ENCODE data around the gene SMG7. TPM values are rescaled to one million over a fixed set of nuclear protein-coding genes. Genes with fewer than 3 reads are reported as not detected.

SMG7 gene
- total RNA-seq, 1 experiment from 2014 or later = 21.0 TPM

DNA sequence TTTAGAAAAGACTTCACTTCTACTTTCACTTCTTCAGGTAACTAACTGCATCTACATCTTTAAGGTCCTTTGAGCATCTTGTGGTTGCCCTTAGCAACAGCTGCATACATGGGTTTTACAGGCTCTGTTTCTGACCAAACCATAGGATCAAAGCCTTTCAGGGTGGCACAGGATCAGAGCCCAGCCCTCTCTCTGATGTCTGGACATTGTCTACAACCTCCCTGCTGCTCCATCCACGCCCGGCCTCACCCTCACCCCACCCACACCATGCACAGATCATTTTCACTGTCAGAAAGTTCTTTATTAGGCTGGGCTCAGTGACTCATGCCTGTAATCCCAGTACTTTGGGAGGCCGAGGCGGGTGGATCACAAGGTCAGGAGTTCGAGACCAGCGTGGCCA, 112.7 kb downstream of the SMG7 start:
- Histone ChIP-seq H3K27ac (no peak overlapping the region), H3K36me3 (no peaks in the 10 kb centered on the region), H3K9me3 (replicated peaks) (no peaks in the 10 kb centered on the region), H3K27me3 (replicated peaks) (no peaks in the 10 kb centered on the region), H3K4me3 (no peak overlapping the region), H3K4me1 (replicated peaks) (no peaks in the 10 kb centered on the region)
- no peak for DNase-seq (ENCODE audit: low read depth in 1 of 2, low spot score in 2 of 2)

DNA sequence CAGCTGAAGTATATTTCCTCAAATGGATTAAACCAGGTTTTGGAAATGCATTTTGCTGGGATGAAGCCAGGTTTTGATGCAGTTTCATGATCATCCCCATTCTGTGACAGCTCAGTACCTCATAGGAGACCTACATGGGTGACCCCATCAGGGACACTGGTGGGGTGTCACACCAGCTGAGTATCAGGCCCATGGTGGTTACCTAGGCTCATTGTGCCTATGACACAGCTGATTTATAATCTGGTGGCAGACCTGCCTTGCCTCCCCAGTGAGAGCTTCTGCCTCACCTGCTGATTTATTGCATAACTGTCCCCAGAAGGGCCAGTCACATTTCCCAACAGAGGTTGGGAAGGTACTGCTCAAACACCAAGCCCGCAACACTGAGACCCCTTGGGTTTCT, 114.2 kb downstream of the SMG7 start:
- H3K27me3 ChIP-seq (replicated peaks) = no peaks in the 10 kb centered on the region
- H3K27ac ChIP-seq = no peak overlapping the region
- no peaks in the 10 kb centered on the region for H3K4me1 ChIP-seq (replicated peaks)
- H3K4me3 ChIP-seq = no peak overlapping the region
- DNase-seq (ENCODE audit: low read depth in 1 of 2, low spot score in 2 of 2) = no peak
- no peaks in the 10 kb centered on the region for H3K9me3 ChIP-seq (replicated peaks)
- H3K36me3 ChIP-seq = no peaks in the 10 kb centered on the region

GRCh38 chr1:183586926-183587325, 114.6 kb downstream of the SMG7 start:
- no peak overlapping the region for H3K27ac ChIP-seq

DNA sequence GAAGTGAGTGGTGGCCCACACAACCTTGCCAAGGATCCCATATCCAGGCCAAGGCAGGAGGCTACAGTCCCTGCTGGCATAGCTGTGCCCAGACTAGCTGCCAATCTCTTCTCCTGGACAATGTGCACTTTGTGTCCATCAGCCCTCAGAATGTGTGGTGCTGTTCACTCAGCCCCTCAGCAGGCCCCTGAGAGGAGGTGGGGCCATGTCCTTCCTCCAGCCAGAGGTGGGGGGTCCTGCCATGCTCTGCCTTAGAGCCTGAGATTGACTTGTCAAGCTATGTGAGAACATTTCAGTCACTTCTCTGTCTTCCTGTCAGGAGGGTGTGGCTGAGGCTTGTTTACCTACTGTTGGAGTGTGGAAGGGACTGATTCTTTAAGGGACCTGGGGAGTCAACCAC, 116.5 kb downstream of the SMG7 start:
- no peaks in the 10 kb centered on the region for H3K27me3 ChIP-seq (replicated peaks)
- H3K4me3 ChIP-seq = no peak overlapping the region
- no peak for DNase-seq (ENCODE audit: low read depth in 1 of 2, low spot score in 2 of 2)

More at GRCh38 chr1:183586926-183587325, 114.6 kb downstream of the SMG7 start:
- DNase-seq (ENCODE audit: low read depth in 1 of 2, low spot score in 2 of 2) = no peak
- no peaks in the 10 kb centered on the region for H3K9me3 ChIP-seq (replicated peaks)
- no peaks in the 10 kb centered on the region for H3K4me1 ChIP-seq (replicated peaks)
- H3K4me3 ChIP-seq = no peak overlapping the region
- no peaks in the 10 kb centered on the region for H3K36me3 ChIP-seq
- H3K27me3 ChIP-seq (replicated peaks) = no peaks in the 10 kb centered on the region

DNA sequence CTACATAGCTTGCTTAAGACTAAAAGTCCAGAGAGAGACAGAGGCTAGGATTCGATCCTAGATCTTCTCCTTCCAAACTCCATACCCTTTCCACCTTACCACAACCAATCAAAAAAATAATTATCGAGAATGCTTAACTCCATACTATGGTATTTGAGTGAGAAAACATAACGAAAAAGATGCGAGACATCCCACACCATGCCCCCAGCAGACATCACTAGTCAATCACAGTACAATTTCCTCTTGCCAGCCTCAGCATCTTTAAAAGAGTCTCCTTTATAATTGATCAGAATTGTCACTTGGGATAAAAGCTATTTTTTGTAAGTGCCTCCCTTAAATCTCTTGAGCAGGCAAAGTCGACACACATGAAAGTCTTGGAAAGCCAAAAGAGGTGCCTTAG, 117.1 kb downstream of the SMG7 start:
- no peak for DNase-seq (ENCODE audit: low read depth in 1 of 2, low spot score in 2 of 2)
- H3K9me3 ChIP-seq (replicated peaks) = no peaks in the 10 kb centered on the region
- H3K36me3 ChIP-seq = no peaks in the 10 kb centered on the region
- no peak overlapping the region for H3K4me3 ChIP-seq
- no peak overlapping the region for H3K27ac ChIP-seq
- H3K4me1 ChIP-seq (replicated peaks) = no peaks in the 10 kb centered on the region
- no peaks in the 10 kb centered on the region for H3K27me3 ChIP-seq (replicated peaks)

More for the DNA sequence above, 116.5 kb downstream of the SMG7 start:
- Histone ChIP-seq H3K4me1 (replicated peaks) (no peaks in the 10 kb centered on the region), H3K9me3 (replicated peaks) (no peaks in the 10 kb centered on the region), H3K36me3 (no peaks in the 10 kb centered on the region), H3K27ac (no peak overlapping the region)

- no peaks in the 10 kb centered on the region for H3K36me3 ChIP-seq
- no peaks in the 10 kb centered on the region for H3K9me3 ChIP-seq (replicated peaks)
- no peak overlapping the region for H3K4me3 ChIP-seq
- peaks cover 3% of the 10 kb centered on the region; the same call in 1 of the 2 replicates for H3K27me3 ChIP-seq (replicated peaks)
- H3K27ac ChIP-seq = no peak overlapping the region
- no peak for DNase-seq (ENCODE audit: low read depth in 1 of 2, low spot score in 2 of 2)
- no peaks in the 10 kb centered on the region for H3K4me1 ChIP-seq (replicated peaks)
These were observed 117.6 kb downstream of the SMG7 start for GRCh38 chr1:183589874-183590243.

GRCh38 chr1:183590244-183591191, 118.2 kb downstream of the SMG7 start, which contains the start of gene NCF2:
Gene NCF2, minus strand, starts transcription at chr1:183590459. Its CDS starts 130 bp downstream, at chr1:183590329.
- no peaks in the 10 kb centered on the region for H3K4me1 ChIP-seq (replicated peaks)
- H3K27ac ChIP-seq = no peak within 1 kb of the TSS
- no peaks in the 10 kb centered on the region for H3K9me3 ChIP-seq (replicated peaks)
- no peak for DNase-seq (ENCODE audit: low read depth in 1 of 2, low spot score in 2 of 2)
- H3K27me3 ChIP-seq (replicated peaks) = peaks cover 3% of the 10 kb centered on the region; the same call in 1 of the 2 replicates
- no peak within 1 kb of the TSS for H3K4me3 ChIP-seq
- no peaks in the 10 kb centered on the region for H3K36me3 ChIP-seq

GRCh38 chr1:183592733-183593132, 120.4 kb downstream of the SMG7 start:
- peaks cover 9% of the 10 kb centered on the region; the same call in 1 of the 2 replicates for H3K27me3 ChIP-seq (replicated peaks)
- DNase-seq (ENCODE audit: low read depth in 1 of 2, low spot score in 2 of 2) = no peak
- H3K4me1 ChIP-seq (replicated peaks) = no peaks in the 10 kb centered on the region
- H3K36me3 ChIP-seq = no peaks in the 10 kb centered on the region
- H3K27ac ChIP-seq = no peak overlapping the region
- H3K4me3 ChIP-seq = no peak overlapping the region
- H3K9me3 ChIP-seq (replicated peaks) = no peaks in the 10 kb centered on the region

- Histone ChIP-seq H3K4me1 (replicated peaks) (no peaks in the 10 kb centered on the region), H3K36me3 (no peaks in the 10 kb centered on the region), H3K27ac (no peak overlapping the region), H3K4me3 (no peak overlapping the region), H3K27me3 (replicated peaks) (peaks cover 9% of the 10 kb centered on the region; the same call in 1 of the 2 replicates), H3K9me3 (replicated peaks) (no peaks in the 10 kb centered on the region)
- DNase-seq (ENCODE audit: low read depth in 1 of 2, low spot score in 2 of 2) = no peak
These were observed 121.1 kb downstream of the SMG7 start for GRCh38 chr1:183593356-183593755.

GRCh38 chr1:183595537-183595936, 123.2 kb downstream of the SMG7 start:
- peaks cover 9% of the 10 kb centered on the region; the same call in 1 of the 2 replicates for H3K27me3 ChIP-seq (replicated peaks)
- H3K36me3 ChIP-seq = no peaks in the 10 kb centered on the region
- no peaks in the 10 kb centered on the region for H3K4me1 ChIP-seq (replicated peaks)
- no peak overlapping the region for H3K27ac ChIP-seq
- H3K4me3 ChIP-seq = no peak overlapping the region
- DNase-seq (ENCODE audit: low read depth in 1 of 2, low spot score in 2 of 2) = no peak
- no peaks in the 10 kb centered on the region for H3K9me3 ChIP-seq (replicated peaks)

DNA sequence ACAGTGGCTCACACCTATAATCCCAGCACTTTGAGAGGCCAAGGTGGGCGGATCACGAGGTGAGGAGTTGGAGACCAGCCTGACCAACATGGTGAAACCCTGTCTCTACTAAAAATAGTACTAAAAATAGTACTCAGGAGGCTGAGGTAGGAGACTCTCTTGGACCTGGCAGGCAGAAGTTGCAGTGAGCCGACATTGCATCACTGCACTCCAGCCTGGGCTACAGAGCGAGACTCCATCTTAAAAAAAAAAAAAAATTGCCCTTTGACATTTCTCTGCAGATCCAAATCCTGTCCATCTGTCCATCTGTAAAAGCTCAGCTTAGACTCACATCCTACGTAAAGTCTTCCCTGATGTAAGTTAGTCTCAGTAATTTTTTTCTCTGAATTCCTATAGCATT, 124.2 kb downstream of the SMG7 start:
- Histone ChIP-seq H3K36me3 (no peaks in the 10 kb centered on the region), H3K27me3 (replicated peaks) (peaks cover 9% of the 10 kb centered on the region; the same call in 1 of the 2 replicates), H3K9me3 (replicated peaks) (no peaks in the 10 kb centered on the region), H3K4me1 (replicated peaks) (no peaks in the 10 kb centered on the region), H3K27ac (no peak overlapping the region), H3K4me3 (no peak overlapping the region)
- no peak for DNase-seq (ENCODE audit: low read depth in 1 of 2, low spot score in 2 of 2)

GRCh38 chr1:183597656-183598347, 125.5 kb downstream of the SMG7 start:
- peaks cover 9% of the 10 kb centered on the region; the same call in 1 of the 2 replicates for H3K27me3 ChIP-seq (replicated peaks)
- no peaks in the 10 kb centered on the region for H3K4me1 ChIP-seq (replicated peaks)
- H3K27ac ChIP-seq = no peak overlapping the region
- no peaks in the 10 kb centered on the region for H3K36me3 ChIP-seq
- no peak for DNase-seq (ENCODE audit: low read depth in 1 of 2, low spot score in 2 of 2)
- H3K9me3 ChIP-seq (replicated peaks) = no peaks in the 10 kb centered on the region
- H3K4me3 ChIP-seq = no peak overlapping the region

GRCh38 chr1:183598386-183598785, 126.1 kb downstream of the SMG7 start:
- Histone ChIP-seq H3K4me3 (no peak overlapping the region), H3K4me1 (replicated peaks) (no peaks in the 10 kb centered on the region), H3K27ac (no peak overlapping the region), H3K27me3 (replicated peaks) (peaks cover 9% of the 10 kb centered on the region; the same call in 1 of the 2 replicates), H3K36me3 (no peaks in the 10 kb centered on the region), H3K9me3 (replicated peaks) (no peaks in the 10 kb centered on the region)
- no peak for DNase-seq (ENCODE audit: low read depth in 1 of 2, low spot score in 2 of 2)

DNA sequence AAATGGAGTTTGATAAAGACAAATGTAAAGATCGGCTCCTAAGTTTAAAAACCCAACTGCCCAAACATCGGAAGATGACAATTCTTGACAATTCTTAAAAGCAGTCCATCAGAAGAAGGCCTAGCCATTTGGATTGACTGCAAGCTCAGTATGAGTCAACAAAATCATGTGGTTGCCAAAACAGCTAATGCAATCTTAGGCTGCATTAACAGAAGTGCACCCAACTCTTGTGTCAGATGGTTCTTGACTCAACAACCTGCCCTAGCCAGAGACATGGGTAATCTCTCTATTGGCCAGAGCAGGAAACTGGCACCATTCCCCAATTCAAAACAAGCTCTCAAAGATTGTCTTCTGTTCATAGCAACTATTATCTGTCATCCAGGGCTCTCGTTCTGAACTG, 127.8 kb downstream of the SMG7 start:
- DNase-seq (ENCODE audit: low read depth in 1 of 2, low spot score in 2 of 2) = no peak
- H3K4me3 ChIP-seq = no peak overlapping the region
- 0 out of 2 replicates have a peak, but pooled peaks cover 5% of the 10 kb centered on the region for H3K27me3 ChIP-seq (replicated peaks)
- no peaks in the 10 kb centered on the region for H3K36me3 ChIP-seq
- H3K27ac ChIP-seq = no peak overlapping the region
- peaks cover 11% of the 10 kb centered on the region for H3K4me1 ChIP-seq (replicated peaks)
- H3K9me3 ChIP-seq (replicated peaks) = no peaks in the 10 kb centered on the region
